SIG-M5 treated with dmso at 0.1 percent for 504 hours (cell line): ENCODE results near the gene HCN1.
"Not testable (repeated sequence)": the region's sequence is repeated elsewhere in the genome, so short reads cannot be mapped to it uniquely, and the experiment has no call there.

Experiments used
- DNase-seq: peaks from one replicate; lab custom pipeline; 2025; ENCODE audit not compliant: unreplicated experiment; lab: John Stamatoyannopoulos, UW

Gene HCN1

GRCh38 chr5:45312627-45313026 lies 383.6 kb downstream of the HCN1 start:
- not testable (repeated sequence) for DNase-seq

- DNase-seq = no peak
These were observed 400.9 kb downstream of the HCN1 start for GRCh38 chr5:45295231-45295630.

- no peak for DNase-seq
These were observed 407.4 kb downstream of the HCN1 start for GRCh38 chr5:45288746-45289145.

- DNase-seq = no peak
These were observed 411.7 kb downstream of the HCN1 start for GRCh38 chr5:45284436-45284835.

- DNase-seq = no peak
These were observed 415.1 kb downstream of the HCN1 start for GRCh38 chr5:45281081-45281480.

- no peak for DNase-seq
These were observed 417.1 kb downstream of the HCN1 start for GRCh38 chr5:45279109-45279508.

GRCh38 chr5:45277860-45278259 lies 418.3 kb downstream of the HCN1 start:
- DNase-seq = no peak

- no peak for DNase-seq
These were observed 421.9 kb downstream of the HCN1 start for GRCh38 chr5:45274241-45274640.

- no peak for DNase-seq
These were observed 424.6 kb downstream of the HCN1 start for GRCh38 chr5:45271626-45272025.

GRCh38 chr5:45264447-45264846 lies 431.7 kb downstream of the HCN1 start:
- DNase-seq = no peak

- DNase-seq = no peak
These were observed 434.1 kb downstream of the HCN1 start for GRCh38 chr5:45262061-45262590.

GRCh38 chr5:45261125-45261524 lies 435.1 kb downstream of the HCN1 start:
- no peak for DNase-seq

GRCh38 chr5:45260292-45260691 lies 435.9 kb downstream of the HCN1 start:
- no peak for DNase-seq

GRCh38 chr5:45252978-45253377 lies 443.2 kb downstream of the HCN1 start:
- no peak for DNase-seq

- no peak for DNase-seq
These were observed 443.6 kb downstream of the HCN1 start for GRCh38 chr5:45252541-45252940.

GRCh38 chr5:45225571-45226031 lies 470.6 kb downstream of the HCN1 start:
- DNase-seq = no peak

- no peak for DNase-seq
These were observed 490.7 kb downstream of the HCN1 start for GRCh38 chr5:45205403-45205961.
